HG02884 (cell line): ENCODE measurements around the gene ACTR10.
A peak's percentile ranks its signal among the peaks of the same experiment; 100 is the strongest.

Source experiments
- ATAC-seq: cut with Tn5 transposase; IDR thresholded peaks from one replicate; pipeline ENCODE4 v1.9.1; 2021; ENCODE audit warnings: mild to moderate bottlenecking, moderate library complexity; ENCODE audit not compliant: unreplicated experiment

The ACTR10 gene

DNA sequence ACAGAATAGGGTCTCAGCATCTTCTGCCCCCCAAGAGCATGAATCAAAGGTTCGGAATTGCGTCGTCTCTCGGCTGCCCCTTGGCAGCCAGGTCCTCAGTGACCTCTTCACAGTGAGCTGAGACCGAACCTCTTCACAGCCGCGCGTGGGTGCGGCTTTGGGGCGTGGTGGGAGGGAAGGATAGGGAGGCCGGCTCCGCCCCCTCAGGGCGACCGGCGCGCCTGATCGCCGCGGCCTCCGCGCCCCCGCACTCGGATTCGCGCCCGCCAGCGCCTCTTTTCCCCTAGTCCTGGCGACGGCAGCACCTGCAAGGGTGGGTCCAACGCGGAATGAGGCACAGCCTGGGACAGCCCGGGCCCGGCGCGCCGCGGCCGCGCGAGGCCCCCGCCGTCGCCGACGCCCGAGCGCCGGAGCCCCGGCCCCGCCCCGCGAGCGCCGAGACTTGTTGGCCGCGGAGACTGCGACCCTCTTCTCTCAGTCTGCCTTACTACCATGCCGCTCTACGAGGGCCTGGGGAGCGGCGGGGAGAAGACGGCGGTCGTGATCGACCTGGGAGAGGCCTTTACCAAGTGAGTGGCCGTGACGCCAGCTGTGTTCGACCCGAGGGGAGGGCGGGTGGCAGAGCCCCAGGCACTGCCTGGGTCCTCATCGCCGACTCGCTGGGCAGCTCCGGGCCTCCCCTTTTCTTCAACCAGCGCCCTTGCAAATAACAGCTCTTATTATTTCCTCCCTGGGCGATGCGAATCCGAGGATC lies at the start of gene ACTR10:
ACTR10 (plus strand) TSS at position 424 of the 754 bp plus-strand sequence; CDS start at position 493, 69 bp downstream.
- peak; percentile 88 for ATAC-seq

DNA sequence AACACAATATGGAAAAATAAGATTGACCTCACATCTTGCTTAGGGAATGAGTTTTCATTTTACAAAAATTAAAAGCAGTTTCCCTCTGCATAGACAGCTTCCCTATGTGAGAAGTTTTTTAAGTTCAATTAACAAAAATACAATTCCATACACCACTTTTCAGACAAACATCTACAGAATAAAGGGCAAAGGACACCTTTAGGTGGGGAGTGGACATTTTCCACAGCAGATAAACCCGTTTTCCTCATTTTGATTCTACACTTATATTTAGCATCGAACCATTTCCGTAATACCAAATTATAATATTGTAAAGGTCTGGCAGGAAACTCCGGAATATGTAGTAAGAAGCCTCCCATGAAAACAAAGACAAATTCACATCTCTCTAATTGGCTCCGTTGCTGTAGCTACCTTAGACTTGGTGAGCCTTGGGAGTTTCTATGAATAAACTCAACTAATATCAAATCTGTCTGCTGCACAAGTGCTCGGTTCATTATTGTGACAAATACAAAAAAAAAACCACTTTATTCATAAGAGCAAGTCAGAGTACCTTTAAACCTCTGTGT lies 49.6 kb upstream of the ACTR10 start:
- ATAC-seq = no peak

DNA sequence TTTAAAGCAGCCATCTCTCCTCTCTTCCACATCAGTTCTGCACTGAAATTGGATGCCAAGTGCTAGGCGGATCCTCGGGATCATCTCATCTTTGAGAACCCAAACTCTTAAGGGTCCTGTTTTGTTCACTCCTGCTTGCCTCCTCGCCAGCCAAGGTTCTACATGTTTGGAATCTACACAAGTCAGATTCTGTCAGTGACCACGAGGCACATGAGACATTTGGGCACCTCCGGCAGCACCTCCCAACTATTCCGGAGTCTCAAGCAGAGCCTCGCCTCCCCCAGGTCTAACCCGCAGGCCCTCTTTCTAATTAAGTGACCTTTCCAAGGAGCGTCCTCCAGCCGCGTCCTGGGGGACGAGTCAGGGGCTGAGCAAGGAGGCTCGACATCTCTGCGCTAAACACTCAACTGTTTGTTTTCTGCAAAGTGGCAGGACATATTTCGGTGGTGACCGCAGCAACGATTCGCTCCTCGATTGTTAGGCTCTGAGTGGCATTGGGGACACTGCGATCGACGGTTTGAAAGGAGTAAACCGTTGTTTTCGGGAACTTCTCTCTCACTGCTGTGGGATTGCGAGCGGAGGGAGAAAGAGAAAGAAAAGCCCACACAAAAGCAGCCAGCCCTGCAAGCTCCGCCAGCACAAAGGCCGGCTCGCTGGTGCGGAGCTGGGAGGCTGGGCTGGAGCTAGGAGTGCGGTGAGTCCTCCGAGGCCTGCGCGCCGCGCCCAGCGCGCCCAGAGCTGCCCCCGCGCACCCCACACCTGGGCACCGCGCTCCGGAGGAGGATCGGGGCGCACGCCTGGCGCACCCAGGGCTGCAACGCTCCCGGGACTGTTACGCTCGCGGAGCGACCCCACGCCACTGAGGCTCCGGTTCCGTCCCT lies 48.6 kb upstream of the ACTR10 start:
- ATAC-seq = peak; percentile 32

DNA sequence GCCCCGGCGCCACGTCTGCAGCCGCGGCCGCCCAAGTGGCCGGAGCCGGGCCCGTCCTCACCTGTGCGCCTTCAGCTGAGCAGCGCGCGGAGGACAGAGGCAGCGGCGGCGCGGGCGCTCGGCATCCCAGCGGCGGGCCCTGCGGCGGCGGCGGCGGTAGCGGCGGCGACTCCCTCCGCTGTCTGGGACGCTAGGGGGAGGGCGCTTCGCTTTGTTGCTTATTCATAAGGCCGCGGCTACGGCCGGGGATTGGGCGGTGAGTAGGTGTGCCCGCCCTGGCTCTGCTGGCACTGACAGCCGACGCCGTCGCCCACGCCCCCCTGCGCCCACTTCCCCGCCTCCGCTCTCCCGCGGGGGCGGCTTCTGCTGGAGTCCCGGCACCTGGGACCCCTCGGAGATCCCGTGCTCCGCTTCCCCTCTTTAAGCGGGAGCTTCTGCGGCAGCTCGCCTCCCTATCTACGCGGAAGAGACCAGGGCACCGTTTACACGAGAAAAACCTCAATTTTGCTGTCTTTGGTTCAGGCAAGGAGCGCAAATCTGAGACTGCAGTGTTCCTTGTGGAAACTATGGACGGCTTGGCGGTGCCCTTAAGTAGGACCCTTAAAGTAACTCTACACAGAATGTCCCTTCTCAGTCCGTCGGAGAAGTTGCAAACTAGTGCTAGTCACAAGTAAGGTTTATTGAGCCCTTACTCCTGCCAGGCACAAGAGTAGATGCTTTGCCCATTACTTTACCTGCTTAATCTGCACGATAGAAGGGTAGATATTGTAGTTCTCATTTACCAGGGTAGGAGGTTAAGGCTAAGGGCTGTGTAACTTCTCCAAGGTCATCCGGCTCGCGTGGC lies 47.7 kb upstream of the ACTR10 start, which contains the start of gene ARMH4:
ARMH4 (minus strand) TSS at position 200 of the 844 bp plus-strand sequence. CDS start 12,855 bp downstream, outside the sequence.
- peak; percentile 95 for ATAC-seq

DNA sequence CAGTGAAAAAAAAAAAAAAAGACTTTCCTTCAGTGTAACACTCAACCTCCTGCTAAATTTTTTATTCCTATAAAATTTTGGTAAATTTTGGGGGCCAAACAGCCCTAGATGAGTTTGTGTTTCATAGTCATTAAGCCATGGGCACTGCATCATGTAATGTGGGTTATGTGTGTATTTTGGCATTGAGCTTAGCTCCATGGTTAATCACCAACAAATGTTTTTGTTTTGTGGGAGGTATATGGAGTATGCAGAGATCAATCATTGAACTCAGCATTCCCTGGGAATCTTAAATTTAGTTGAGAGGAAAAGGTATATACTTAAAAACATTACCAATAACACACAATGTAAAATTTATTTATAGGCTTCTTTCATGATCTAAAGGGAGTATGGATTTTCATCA lies 39.4 kb upstream of the ACTR10 start:
- ATAC-seq = no peak

DNA sequence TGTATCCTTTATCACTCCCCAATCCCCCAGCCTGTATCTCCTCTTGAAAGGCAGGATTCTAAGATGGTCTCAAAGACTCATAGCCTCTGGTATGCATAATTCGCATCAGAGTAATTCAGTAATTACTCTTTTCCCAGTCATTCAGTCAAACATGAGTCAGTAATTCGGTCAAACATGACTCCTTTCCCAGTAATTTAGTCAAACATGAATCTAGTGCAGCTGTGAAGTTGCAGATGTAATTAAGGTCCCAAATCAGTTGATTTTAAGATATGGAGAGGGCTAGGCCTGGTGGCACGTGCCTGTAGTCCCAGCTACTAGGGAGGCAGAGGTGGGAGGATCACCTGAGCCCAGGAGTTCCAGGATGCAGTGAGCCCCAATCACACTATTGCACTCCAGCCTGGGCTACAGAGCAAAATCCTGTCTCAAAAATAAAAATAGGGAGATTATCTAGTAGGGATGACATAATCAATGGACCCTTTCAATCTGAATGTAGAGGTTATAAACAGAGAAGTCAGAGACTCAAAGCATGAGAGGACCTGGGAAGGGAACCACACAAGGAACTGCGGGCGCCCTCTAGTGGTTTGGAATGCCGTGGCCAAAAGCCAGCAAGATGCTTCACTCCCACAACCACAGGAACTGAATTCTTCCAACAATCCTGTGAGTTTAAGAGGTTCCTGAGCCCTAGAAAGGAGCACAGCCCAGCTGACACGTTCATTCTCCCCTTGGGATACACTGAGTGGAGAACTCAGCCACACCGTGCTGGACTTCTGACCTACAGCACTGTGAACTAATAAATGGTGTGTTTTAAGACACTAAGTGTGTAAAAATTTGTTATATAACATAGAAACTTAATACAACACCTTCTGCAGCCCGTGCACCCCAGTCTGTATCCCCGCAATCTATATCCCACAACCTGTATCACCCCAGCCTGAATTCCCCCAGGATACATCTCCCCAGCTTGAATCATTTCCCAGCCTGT lies 33.7 kb upstream of the ACTR10 start:
- peak; percentile 62 for ATAC-seq

DNA sequence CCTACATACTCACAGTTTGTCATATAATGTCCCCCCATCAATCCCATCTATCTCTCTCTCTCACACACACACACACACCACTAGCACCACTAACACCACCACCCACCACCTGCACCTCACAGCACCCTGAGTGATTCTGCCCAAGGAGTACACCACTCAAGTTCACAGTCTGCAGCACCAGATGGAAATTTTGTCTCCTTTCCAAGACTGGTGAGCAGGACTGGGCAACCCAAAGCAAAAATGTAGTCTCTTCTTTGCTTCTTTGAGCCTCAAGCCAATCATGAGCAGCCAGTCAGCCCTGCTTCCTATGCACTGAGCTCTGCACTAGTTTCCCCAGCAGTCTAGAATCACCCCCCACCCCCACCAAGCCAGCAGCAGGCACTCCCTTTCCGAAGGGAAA lies 32.9 kb upstream of the ACTR10 start:
- no peak for ATAC-seq

DNA sequence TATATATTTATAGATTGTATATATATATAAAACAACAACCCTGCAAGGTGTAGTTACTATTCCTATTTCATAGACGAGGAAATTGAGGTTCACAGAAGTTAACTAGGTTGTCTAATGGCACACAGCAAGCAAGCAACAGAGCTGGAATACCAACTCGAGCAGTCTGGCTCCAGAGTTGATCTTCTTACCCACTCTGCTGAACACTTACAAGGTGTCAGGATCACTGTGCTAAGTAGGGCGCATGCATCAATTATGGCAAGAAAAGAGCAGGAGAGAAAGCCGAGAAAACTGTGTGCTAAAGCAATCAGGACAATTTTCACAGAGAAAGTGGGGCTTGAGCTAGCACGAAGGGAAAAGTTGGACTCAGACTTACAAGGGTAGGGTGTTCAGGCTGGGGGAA lies 32.1 kb upstream of the ACTR10 start:
- ATAC-seq = no peak

DNA sequence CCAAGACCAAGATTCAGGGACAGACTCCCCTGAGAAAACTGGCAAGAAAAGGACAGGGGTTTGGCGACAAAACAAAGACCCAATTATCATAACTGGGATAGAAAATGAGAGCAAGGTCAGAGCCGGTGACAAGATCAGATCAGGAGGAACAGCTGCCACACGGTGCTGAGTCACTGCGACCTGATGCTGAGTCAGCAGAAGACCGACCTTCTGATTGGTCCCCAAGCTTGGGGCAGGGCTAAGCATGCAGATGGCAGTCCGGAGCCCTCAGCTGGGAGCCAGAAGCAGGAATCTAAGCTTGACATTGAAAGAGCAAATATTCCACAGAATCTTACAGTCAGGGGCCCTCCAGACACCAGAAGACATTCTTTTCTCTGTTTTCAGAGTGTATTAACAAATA lies 28.9 kb upstream of the ACTR10 start:
- peak; percentile 74 for ATAC-seq

DNA sequence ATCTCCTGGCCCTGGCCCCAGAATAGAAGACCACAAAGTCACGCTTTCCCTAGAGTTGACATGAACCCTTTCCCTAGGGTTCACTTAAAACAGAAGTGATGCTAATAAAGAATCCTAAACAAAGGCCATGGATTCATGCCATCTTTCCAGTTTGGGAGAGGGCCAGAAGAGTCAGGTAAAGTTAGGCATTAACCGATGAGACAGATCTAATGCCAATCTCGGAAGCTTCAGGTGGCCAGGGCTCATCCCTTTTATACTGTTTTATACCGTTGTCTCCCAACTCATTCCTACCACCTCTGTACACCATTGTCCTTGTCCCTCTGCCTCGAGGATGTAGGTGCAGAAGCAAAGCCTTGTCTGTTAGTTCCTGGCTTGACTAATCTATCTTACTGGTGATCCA lies 22.8 kb upstream of the ACTR10 start:
- ATAC-seq = no peak

DNA sequence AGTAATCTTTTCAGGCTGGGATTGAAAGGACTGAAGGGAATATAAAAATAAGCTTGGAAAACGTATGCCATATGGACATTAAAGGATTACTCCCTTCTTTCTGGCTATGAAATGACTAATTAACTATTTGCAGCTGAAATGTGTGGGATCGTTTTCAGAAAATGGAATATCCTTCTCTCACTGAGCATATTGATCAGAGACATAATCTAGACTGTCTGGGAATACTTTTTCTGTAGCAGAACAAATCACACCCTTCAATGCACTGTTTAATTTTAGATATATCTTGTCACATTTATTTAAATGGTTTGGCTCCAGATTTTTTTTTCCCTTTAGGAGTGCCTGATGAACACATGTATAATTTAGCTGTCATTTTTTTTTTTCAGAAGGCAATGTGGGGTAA lies 10.8 kb upstream of the ACTR10 start:
- ATAC-seq = no peak

DNA sequence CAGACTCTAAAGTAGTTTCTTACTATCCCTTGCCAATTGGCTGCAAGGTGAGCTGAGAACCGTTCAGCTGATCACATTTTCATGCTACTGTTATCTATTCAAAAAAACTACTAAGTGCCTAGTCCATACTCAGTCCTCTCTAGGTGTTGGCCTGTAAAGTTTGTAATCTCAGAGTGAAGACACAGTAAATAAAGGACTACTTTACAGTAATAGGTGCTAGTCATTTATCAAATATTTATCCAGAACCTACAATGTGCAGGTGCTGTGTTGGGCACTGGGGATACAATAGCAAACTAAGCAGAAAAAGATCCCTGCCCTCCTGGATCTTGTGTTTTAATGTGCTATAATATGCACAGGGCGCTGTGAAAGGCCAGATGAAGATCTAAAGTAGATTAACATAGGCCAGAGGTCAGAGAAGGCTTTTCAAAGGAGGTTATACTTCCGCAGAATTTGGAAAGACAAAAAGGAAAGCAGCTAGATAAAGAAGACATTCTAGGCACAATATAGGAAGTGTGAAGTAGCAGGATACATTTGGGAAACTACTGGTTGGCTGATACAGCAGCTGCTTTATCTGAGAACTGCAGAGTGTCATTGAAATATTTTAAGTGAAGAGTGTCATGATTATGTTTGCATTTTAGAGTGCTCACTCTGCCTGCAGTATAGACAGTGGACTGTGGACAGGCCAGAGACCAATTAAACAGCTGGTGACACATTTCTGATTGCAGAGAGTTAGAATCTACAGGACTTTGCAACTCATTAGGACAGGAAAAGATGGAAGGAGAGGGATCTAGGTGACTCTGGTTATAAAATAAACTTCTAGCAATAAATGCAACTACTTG lies 8.0 kb upstream of the ACTR10 start:
- no peak for ATAC-seq

DNA sequence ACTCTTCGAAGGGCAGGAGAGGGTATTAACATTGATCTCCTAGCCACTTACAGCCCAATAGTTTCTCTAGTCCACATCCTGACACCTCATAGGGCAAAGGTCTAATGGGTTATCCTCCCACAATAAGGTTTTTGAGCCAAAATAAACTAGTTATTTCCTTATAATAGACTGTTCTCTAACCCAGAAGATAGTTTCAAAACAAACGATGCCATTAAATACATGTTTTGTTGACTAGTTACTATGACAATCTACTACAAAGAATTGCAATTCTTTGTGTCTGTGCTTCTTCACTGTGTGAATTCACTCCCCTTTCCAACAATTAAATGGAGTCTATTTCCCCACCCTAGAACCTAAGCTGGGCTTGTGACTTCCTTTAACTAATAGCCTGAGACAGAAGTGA lies 6.4 kb upstream of the ACTR10 start:
- no peak for ATAC-seq

DNA sequence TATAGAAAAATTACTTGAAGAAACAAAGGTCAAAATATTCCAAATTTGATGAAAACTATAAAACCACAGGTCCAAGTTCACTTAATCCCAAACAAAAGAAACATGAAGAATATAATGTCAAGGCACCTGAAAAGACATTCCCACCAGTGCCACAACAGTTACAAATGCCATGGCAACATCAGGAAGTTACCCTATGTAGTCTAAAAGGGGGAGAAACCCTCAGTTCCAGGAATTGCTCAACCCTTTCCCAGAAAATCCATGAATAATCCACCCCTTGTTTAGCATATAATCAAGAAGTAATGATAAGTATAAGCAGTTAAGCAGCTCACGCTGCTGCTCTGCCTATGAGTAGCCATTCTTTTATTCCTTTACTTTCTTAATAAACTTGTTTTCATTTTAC lies 3.8 kb upstream of the ACTR10 start:
- no peak for ATAC-seq

DNA sequence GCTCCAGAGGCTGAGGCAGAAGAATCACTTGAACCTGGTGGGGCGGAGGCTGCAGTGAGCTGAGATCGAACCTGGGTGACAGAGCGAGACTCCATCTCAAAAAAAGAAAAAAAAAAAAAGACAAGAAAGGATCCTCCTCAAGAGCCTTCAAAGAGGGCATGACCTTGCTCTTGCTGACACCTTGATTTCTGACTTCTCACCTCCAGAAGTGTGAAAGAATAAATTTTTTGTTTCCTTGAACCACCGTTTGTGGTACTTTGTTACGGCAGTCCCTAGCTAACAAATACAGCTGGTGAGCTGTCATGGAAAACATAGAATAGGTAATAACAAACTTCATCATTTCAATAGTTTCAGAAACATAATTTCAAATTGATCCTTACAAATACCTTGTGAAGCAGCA lies 1.9 kb upstream of the ACTR10 start:
- no peak for ATAC-seq

DNA sequence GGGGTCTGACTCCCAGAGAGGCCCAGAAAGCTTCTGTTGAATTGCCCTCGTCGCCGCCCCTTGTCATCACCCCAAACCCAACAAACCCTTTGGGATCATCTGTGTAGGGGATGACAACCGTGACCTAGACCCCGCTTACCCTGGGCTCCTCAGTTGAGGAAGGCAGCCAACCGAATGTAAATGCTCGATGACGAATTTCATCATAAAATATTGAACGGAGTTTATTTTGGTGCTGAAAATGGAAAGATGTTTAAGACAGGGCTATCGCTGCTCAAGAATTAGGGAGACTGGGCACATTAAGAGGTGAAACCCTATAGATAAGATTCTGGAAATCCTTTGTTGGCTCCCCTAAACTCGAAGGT lies 512 bp downstream of the ACTR10 start:
- peak; percentile 13 for ATAC-seq

DNA sequence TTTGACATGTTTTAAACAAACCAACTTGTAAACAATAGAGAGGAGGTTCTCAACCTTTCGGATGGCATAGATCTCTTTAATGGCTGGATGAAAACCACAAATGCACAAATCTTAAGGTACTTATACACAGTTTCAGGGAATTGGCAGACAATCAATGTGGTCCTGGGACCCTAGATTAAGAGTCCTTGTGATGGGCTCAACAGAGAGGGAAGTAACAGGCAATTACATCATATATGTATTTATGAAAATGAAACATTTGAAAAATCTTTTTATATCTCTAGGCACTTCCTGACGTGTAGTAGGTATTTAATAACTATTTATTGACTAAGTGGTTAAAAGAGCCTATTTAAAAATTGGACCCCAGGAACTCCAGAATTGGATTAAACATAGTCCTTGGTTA lies 897 bp downstream of the ACTR10 start:
- no peak for ATAC-seq

DNA sequence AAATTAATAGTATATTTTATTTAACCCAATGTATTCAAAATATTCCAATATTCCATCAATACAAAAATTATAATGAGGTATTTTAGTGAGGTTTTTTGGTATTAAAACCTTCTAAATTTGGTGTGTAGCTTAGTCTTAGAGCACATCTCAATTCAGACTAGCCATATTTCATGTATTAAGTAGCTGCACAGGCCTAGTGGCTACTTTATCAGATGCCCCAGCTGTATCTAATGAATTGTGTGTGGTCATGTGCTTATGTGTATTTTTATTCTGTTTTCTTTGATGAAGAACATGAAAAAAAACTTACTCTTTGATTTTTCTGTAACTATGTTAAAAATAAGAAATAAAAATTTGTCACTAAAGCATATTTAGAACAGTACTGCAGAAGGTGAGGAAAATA lies 13.2 kb downstream of the ACTR10 start:
- no peak for ATAC-seq
